Measurements from ENCODE around the gene CPA2.

- TF ChIP-seq CTCF (conservative IDR thresholded peaks at IDR 0.05 in 1 of 2, IDR thresholded peaks at IDR 0.05 in 1 of 2; ENCODE audit: low read depth in 1 of 2, low read length in 2 of 2), result no peak
- TF ChIP-seq EZH2 (IDR thresholded peaks at IDR 0.05; ENCODE audit: low read length, missing control alignments), result no peak
Measured at GRCh38 chr7:130338233-130338632, 71.6 kb downstream of the CPA2 start.
